GM08714 (cell line): ENCODE results near the gene ANKLE2.
"Not testable (repeated sequence)": the region's sequence is repeated elsewhere in the genome, so short reads cannot be mapped to it uniquely, and the experiment has no call there.

Experiments used
- H3K4me3 ChIP-seq: fragments of 200-500 bp; sonication (Bioruptor generic); 2 replicates; pipeline ENCODE4 v1.5.1; 2014; ENCODE audit warnings: mild to moderate bottlenecking, low read length, inconsistent platforms
- ZNF274 ChIP-seq: IDR thresholded peaks from 2 replicates; pipeline ENCODE4 v1.6.1; 2012; ENCODE audit warnings: mild to moderate bottlenecking, low read depth, low read length

The ANKLE2 gene

DNA sequence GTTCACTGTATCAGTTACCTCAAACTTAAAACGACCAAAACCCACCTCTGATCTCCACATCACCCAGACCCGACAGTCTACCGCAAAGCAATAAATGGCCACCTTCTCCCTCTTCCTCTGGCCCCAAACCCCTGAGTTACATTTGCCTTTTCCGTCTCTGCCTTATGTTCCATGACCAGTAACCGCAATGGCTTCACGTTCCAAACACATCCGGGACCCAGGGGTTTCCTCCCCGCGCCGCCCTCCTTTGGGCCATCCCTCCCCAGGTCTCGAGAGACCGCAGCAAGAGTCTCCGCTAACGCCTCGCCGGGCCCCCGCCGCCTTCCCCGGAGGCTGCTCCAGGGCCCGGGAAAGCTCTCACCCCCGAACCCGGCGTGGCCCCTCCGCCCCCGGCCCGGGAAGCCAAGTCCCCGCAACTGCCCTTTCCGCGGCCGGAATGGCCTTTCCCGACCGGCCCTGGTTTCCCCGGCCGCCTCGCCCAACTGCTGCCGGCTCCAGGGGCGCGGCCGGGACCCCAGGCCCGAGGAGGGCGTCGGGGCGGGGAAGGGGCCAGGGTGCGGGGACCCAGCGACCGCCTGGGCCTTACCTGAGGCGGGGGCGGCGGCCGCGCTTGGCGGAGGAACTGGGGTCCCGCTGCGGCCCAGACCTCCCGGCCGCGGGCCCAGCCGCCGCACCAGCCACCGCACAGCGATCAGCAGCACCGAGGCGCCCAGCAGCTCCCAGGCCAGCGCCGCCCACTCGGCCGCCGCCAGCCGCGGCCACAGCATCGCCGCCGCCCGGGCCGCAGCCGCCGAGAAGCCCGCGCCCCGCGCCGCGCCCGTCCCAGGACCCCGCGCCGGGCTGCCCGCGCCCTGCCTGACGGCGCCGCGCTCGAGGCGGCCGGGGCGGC is at the start of gene ANKLE2:
TSS of gene ANKLE2 (minus strand) at position 801 of the 889 bp plus-strand sequence. CDS start at position 767, 34 bp downstream.
- TF ChIP-seq ZNF274, result no peak
- H3K4me3 ChIP-seq, result peak within 1 kb of the TSS; percentile 99

DNA sequence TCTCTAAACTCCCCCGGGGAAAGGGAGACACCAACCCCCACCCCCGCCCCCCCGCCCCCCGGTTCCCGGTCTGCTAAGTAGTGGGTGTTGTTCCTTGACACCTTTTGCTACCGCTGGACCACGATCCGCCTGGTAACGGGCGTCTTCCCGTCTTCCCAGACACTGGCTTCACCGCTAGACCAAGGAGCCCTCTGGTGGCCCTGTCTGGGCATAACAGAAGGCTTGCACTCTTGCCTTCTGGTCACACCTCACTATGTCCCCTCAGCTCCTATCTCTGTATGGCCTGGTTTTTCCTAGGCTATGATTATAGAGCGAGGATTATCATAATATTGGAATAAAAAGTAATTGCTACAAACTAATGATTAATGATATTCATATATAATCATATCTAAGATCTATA is 47.8 kb upstream of the ANKLE2 start:
- H3K4me3 ChIP-seq, result not testable (repeated sequence)

DNA sequence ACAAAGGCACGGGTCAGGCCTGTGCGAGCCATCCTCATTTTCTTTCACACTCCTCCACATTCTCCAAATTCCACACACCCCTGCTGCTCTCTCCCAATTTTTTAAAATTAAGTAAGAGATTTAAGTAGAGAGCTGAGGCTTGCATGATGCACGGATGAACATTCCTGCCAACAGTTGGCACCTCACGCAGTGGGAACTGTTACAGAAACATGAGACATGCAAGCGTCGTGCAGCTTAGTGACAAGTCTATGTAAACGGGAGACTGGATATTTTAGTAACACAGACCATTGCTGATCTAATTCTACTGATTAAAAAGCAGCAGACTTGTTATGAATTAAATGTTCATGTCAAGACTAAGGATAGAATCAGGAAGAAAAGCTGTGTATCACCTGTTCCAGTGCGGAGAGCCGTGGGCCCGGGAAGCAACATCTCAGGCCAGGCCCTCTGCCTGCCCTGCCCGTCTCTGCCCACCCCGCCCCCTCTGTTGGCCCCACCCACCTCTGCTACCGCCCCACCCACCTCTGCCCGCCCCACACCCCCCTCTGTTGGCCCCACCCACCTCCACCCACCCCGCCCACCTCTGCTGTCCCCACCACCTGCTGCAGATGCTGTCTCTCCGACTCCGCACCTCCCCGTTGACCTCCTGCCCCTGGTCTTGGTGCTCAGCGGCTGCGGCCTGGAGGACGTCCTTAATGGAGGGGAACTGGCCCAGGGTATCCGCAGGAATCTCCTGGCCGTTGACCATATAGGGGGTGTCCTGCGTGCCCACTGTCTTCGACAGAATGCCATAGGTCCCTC is 45.9 kb upstream of the ANKLE2 start:
- H3K4me3 ChIP-seq, result no peak overlapping the region
- no peak for TF ChIP-seq ZNF274

DNA sequence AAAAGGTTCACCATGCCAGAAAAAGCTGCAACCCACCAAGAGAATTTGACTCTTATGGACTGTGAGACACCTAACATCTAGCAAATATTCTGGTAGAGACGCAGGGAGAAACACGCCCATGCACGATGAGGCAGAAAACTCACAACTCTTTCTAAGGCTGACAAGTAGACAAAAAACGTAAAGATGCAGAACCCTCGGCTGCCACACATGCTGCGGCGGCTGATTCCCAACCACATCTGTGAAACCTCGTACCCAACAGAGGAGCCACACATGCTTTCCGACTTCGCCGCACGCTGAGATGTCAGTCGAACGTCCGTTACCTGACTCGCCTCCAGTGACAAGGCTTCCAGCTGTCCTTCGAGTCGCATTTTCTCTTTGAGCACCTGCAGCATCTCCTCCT is 45.2 kb upstream of the ANKLE2 start:
- H3K4me3 ChIP-seq, result no peak overlapping the region
- TF ChIP-seq ZNF274, result no peak

DNA sequence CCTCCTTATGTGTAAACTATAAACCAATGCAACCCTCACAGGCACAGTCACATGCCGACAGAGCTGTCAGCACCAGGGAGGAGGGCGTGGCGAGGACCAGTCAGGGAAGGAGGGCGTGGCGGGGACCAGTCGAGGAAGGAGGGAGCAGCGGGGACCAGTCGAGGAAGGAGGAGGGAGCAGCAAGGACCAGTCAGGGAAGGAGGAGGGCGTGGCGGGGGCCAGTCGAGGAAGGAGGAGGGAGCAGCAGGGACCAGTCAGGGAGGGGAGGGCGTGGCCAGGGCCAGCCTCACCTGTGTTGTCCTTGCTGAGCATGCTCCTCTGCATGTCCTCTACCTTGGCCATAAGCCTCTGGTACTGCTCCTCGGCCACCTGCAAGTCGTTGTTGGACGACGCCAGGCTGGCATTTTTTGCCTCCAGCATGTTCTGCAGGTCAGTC is 42.8 kb upstream of the ANKLE2 start:
- no peak overlapping the region for H3K4me3 ChIP-seq
- TF ChIP-seq ZNF274, result no peak

DNA sequence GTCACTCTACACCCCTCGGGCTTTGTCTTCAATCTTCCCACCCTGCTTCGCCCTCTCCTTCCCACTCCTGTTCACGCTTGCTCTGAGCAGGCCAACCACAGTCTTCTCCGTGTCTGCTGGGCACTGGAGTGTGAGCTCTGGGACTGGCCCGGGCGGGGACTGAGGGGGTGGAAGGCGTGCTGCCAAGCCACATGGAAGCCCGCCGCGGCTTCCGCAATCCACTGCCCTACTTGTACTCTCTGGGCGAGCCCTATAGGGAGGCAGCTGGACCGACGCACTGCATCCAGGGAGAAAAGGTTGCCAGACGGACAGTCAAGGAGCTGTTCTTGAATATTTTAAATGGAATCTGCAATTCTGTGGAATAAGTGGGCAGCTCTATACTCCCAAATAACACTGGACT is 42.3 kb upstream of the ANKLE2 start:
- no peak for TF ChIP-seq ZNF274

DNA sequence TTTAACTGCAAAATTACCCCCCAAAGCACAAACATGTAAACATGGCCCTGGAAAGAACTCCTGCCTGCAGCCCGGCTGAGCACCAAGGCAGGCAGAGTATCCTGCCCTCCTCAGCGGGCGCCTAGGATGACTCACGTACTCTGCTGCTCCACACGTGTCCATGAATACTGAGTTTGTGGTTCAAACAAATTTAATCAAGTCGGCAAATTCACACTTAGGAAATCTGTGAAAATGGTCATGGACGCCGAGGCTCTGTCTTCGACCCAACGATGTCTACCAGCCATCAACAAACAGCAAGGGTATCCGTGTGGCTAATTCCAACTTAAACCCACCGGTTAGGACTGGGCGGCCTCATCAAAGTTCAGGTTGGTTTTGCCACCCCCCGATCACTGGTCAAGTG is 41.5 kb upstream of the ANKLE2 start:
- TF ChIP-seq ZNF274, result no peak

More for the DNA sequence above, 42.3 kb upstream of the ANKLE2 start:
- no peak overlapping the region for H3K4me3 ChIP-seq

DNA sequence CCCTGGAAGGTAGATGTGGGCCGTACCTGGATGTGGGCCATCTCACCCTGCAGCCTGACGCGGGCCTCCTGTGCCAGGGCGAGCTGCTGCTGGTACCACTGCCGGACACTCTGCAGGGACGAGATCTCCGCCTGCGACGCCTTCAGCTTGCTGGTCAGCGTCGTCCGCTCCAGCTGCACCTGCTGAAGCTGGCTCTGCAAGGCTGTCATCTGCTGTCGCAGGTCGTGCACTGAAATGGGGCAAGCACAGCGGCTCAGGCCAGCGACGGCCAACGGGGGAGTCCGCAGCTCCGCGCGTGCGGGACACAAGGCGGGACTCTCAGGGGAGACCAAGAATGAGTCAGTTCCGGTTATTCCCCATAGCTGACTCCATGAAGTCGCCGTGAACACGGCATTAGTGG is 40.1 kb upstream of the ANKLE2 start:
- no peak overlapping the region for H3K4me3 ChIP-seq
- no peak for TF ChIP-seq ZNF274

More for the DNA sequence above, 41.5 kb upstream of the ANKLE2 start:
- H3K4me3 ChIP-seq, result no peak overlapping the region

DNA sequence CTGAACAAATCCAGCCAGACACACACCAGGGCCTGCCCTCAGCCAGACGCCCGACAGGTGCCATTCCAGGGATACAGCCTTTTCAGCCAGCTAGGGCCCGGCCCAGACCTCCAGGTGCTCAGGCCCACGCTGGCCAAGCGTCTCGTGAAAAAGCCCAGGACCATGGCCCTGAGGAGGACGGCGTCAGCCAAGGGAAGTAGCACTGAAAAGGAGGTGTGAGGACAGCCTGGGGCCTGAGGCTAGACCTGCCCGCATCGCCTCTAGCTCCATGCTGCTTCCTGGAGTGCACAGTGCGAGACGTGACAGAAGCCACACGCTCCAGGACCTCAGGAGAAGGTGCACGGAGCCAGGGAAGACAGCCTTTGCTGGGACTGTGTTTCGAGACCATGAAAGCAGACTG is 37.2 kb upstream of the ANKLE2 start:
- H3K4me3 ChIP-seq, result no peak overlapping the region
- TF ChIP-seq ZNF274, result no peak

DNA sequence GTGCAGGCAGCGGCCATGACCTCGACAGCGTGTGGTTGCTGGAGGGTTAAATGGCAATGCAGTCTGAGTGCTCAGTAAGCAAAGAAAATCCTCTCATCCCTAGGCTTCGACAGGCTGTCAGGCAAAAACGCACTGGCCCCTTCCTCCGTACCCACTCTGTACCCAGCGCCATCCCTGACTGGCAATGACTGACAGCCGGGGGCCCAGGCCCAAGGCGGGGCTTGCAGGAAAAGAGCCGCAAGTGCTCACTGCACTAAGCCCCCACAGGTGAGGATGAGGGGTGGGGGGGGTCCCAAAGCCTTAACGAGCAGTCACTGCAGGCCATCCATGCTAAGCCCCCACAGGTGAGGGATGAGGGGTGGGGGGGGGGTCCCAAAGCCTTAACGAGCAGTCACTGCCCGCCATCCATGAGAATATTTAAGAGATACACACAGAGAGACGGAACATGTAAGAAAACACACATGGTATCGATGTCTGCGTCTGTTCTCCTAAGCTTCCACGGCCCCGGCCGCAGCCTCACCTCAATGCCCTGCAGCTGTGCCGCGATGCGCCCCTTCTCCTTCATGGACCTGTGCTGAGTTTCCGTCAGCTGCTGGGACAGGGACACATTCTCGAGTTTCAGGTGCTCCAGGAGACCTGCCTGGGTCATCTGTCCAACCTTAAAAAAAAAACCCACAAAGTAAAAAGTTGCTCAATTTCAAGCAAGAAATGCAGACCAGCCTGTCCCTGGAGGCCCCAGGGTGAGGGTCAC is 36.4 kb upstream of the ANKLE2 start:
- TF ChIP-seq ZNF274, result no peak
- no peak overlapping the region for H3K4me3 ChIP-seq

DNA sequence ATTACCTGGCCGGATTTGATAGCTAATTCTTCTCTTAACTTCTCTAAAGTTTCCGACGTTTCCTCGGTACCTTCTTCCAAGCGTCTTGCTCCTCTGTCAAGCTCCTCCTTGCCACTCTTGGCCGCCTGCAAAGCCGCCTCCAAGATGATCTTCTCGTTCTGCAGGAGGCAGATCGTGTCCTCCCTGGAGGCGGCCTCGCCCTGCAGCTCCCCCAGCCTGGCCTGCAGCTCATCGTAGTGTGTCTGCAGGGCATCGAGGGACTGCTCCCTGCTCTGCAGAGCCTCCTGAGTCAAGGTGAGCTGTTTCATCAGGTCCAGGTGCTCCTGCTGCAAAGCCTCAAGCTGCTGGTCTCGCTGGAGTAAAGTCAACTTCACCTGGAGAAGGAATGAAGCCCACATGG is 34.2 kb upstream of the ANKLE2 start:
- H3K4me3 ChIP-seq, result no peak overlapping the region
- TF ChIP-seq ZNF274, result no peak

DNA sequence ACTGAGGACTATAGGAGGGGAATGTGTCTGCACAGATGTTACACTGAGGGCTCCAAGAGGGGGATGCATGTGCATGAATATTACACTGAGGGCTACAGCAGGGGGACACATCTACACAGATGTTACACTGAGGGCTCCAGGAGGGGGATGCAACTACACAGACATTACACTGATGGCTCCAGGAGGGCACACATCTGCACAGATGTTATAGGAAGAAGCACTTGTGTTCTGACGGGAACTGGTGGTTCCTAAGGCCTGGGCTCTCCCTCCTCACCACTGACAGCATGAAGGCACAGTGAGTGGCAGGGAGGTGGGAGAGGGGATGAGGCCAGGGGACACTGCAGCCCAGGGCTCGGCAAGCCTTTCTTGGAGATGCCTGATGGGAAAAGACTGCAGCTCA is 30.3 kb upstream of the ANKLE2 start:
- H3K4me3 ChIP-seq, result not testable (repeated sequence)

DNA sequence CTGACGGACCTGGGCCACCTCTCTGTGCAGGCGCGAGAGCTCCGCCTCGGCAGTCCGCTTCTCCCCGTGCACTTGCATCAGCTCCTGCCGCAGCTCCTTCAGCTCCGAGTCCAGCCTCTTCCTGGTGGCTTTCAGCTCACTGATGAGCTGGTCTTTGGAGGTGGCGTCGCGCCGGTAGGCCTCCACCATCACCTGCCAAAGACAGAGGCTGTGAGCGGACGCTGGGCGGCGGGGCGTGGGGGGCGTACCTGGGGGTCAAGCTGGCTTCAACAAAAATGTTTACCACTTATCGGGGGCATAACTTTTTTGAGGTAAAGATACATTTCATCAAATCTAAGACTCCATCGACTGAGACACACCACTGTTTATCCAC is 27.5 kb upstream of the ANKLE2 start:
- no peak for TF ChIP-seq ZNF274
- H3K4me3 ChIP-seq, result no peak overlapping the region

DNA sequence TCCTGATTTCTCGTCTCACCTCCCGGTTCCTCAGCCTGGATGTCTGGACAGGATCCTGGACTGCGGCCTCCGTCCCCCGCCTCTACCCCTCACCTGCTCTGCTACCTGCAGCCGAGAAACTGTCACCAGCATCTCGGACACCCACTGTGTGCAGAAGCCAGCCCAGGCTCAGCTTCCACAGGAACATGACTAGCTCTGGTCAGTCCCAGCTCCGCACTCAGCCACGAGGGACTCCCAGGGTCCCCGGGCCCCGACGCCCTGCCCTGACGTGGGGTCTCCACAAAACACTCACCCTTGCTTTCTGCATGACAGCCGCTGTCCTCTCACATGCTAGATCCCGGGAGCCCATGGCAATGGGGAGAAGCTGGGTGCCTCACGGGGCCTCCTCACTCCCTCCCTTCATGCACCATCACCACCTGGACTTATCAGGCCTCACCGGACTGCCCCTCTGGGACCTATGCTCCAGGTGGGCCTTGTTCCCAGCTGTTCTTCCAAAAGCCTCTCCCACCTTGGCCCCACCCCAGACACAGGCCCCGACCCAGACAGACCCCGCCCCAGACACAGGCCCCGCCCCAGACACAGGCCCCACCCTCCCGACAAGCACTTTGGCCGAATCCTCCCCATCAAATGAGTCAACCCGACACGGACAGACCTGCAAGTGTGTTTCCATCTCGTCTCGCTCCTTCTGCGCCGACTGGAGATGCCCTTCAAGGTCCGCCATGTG is 26.9 kb upstream of the ANKLE2 start:
- no peak overlapping the region for H3K4me3 ChIP-seq
- TF ChIP-seq ZNF274, result no peak

DNA sequence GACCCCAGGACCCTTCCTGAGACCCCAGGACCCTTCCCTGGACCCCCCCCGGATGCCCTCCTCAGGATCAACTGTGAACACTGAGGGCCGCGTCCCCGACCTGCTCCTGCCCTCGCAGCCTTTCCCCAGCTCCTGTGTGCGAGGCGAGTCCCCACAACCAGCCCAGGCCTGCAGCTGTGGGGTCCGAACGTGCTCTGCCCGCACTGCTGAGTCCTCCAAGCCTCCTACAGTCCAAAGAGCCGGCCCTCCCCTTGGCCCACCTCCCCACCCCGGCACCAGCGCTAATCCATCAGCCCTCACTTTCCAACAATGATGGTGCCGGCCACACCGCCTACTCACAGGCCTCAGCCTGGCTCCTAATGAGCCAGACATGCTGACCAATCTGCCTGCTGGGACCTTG is 26.2 kb upstream of the ANKLE2 start:
- TF ChIP-seq ZNF274, result no peak

More for the DNA sequence above, 26.2 kb upstream of the ANKLE2 start:
- H3K4me3 ChIP-seq, result no peak overlapping the region
